Measurements from ENCODE around the gene REM2.

REM2 gene

DNA sequence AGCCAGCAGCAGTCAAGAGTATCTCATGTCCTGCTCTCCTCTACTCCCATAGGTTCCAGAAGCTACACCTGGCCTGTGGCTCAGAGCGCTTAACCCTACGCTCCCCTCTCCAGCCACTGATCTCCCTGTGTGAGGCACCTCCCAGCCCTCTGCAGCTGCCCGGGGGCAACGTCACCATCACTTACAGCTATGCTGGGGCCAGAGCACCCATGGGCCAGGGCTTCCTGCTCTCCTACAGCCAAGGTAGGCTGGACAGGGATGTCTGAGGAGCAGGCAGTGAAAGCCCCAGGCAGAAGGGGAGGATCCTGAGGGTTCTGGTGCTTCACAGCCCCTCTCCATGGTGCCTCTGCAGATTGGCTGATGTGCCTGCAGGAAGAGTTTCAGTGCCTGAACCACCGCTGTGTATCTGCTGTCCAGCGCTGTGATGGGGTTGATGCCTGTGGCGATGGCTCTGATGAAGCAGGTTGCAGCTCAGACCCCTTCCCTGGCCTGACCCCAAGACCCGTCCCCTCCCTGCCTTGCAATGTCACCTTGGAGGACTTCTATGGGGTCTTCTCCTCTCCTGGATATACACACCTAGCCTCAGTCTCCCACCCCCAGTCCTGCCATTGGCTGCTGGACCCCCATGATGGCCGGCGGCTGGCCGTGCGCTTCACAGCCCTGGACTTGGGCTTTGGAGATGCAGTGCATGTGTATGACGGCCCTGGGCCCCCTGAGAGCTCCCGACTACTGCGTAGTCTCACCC, 7.8 kb upstream of the REM2 start:
- DNase-seq, result no peak

DNA sequence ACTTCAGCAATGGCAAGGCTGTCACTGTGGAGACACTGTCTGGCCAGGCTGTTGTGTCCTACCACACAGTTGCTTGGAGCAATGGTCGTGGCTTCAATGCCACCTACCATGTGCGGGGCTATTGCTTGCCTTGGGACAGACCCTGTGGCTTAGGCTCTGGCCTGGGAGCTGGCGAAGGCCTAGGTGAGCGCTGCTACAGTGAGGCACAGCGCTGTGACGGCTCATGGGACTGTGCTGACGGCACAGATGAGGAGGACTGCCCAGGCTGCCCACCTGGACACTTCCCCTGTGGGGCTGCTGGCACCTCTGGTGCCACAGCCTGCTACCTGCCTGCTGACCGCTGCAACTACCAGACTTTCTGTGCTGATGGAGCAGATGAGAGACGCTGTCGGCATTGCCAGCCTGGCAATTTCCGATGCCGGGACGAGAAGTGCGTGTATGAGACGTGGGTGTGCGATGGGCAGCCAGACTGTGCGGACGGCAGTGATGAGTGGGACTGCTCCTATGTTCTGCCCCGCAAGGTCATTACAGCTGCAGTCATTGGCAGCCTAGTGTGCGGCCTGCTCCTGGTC, 7.2 kb upstream of the REM2 start:
- no peak for DNase-seq

DNA sequence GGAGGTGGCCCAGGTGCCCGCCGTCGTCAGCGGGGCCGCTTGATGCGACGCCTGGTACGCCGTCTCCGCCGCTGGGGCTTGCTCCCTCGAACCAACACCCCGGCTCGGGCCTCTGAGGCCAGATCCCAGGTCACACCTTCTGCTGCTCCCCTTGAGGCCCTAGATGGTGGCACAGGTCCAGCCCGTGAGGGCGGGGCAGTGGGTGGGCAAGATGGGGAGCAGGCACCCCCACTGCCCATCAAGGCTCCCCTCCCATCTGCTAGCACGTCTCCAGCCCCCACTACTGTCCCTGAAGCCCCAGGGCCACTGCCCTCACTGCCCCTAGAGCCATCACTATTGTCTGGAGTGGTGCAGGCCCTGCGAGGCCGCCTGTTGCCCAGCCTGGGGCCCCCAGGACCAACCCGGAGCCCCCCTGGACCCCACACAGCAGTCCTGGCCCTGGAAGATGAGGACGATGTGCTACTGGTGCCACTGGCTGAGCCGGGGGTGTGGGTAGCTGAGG, 6.0 kb upstream of the REM2 start:
- no peak for DNase-seq

DNA sequence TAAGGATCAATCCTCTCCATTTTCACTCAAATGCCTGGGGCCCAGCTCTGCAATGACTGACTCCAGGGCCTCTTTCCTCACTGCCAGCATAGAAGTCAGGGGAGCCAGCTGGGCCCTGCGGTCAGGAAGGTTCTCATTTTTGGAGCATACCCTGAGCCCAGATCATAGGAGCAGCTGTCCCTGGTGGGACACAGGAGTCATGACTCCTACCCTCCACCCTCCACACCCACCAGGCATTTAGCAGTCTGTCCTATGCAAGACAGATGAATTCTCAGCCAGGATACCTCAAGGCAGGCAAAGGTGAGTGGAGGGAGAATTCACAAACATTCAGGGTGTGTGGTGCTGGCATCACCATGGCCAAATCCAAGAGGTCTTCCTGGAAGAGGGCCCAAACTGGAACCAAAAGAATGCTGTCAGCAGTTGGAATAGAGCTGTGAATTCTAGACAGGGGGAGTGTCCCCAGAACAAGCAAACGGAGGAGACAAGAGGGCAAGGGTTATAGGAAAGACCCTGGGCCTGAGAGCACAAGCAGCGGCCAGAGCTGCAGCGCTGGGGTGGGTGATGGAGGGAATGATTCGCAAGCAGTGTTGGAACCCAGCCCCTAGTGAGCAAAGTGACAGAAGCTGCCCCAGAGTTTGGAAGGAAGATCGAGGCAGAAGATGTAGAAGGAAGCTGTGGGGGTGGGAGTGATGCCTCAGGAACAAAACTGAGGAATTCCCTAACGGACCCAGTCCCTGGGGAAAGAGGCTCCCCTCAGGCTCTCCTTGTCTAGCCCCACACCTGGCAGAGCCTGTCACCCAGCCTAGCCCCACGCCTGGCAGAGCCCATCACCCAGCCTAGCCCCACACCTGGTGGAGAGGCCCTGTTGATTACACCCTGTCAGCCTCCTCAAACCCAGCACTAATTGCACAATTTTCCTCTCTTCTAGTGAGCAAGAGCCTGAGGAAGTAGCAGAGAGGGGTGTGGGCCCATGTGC, 4.5 kb upstream of the REM2 start:
- no peak for DNase-seq

DNA sequence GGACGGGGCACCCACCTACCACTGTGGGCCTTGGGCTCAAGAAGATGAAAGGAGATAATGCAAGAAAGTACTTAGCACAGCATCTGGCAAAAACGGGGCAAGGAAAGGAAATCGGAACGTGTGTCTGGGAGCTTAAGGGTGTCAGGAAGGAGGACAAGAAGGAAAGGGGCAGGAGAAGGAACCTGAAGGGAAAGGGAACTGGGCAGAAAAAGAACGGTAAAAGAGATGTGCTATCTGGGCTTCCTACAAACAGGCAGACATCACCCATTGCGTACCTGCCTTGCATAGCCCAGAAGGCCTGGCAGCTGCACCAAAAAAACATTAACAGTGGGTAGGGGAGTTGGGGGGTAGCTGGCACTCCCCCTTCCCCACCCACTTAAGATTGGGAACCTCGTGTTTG, 958 bp upstream of the REM2 start:
- DNase-seq, result no peak

DNA sequence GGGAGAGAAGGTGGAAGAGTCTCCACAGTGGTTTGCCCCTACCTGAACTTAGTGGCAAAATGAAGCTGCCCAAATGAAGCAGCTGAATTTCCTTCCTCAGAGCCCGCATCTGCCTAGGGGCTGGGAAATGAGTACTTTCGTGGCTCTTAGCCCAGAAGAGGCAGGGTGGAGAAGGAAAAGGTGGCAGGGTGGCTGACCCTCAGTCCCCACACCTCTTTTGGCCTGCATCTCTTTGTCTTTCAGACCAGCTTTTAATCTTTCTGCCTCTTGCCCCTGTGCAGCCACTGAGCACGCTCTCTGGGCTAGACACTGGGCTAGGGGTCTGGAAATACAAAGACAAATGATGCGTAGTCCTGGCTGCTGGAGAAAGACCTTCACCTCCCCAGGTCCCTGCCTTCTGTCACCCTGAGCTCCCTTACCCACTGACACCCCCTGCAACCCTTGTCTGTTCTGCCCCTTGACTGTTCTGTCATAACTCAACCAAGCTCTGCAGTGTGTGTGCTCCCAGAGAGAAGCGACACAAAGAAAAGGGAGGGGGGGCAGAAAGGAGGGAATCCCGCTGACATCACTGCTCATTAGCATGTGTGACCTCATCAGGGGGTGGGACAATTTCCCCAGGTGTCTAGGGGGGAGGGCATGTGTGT, 371 bp upstream of the REM2 start:
- peak; percentile 38 for DNase-seq

DNA sequence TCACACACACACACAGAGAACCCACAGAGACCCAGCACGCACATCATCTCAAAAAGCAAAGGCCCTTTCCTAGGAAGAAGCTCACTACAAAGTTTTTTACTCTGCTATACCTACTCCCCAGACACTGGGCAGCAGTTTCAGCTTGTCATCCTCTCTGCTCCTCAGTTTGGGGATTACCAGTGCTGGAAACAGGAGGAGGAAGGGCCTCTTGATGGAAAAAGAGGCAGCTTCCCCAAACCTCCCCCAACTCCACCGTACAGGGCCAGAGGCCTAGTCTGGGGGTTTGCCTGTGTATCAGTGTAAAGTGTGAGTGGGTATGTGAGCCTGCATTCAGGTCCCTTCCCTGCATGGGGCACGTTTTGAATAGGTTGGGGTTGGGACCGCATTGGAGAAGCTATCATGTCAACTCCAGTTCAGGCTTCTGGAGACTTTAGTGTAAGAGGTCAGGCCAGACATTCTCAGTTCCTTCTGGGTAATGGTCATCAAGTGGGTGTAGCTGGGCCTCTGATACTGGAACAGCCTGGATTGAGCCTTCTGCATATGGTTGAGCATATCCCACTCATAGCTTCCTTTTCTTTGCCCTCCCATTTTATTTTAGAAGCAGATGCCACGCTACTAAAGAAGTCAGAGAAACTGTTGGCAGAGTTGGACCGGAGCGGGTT, 1.2 kb downstream of the REM2 start:
- no peak for DNase-seq

DNA sequence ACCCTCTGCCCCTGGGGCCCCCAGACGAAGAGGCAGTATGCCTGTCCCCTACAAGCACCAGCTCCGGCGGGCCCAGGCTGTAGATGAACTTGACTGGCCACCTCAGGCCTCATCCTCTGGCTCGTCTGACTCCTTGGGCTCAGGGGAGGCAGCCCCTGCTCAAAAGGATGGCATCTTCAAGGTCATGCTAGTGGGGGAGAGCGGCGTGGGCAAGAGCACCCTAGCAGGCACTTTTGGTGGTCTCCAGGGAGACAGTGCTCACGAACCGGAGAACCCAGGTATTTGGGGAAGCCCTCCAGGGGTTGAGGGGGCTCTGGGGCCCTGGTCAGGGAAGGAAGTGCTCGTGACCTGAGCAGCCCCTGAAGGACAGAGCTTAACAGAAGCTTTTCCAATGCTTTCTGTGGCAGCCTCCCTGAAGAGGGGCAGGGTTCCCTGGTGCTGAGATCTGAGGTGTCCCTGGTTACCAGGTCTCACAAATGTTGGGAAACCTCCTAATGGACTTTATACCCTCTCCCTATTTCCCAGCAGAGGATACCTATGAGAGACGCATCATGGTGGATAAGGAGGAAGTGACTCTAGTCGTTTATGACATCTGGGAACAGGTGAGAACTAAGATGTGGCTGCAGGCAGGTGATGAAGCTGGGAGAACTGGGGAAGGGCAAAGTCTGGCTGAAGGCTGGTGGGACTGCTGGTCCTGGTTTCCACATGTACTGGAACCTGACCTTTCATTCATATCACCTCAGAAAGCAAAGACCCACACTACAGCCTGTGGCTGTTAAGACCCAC, 1.9 kb downstream of the REM2 start:
- DNase-seq, result no peak

DNA sequence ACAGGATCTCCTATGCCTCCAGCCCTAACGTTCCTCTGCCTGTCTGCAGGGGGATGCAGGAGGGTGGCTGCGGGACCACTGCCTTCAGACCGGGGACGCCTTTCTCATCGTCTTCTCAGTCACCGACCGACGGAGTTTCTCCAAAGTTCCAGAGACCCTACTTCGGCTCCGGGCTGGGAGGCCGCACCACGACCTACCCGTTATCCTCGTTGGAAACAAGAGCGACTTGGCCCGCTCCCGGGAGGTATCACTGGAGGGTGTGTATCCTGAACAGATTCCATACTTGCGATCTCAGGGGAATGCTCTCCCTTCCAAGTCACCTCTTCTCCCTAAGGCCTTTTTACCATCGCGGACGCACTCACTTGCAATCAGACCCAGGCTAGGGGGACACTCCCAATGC, 3.0 kb downstream of the REM2 start:
- no peak for DNase-seq

DNA sequence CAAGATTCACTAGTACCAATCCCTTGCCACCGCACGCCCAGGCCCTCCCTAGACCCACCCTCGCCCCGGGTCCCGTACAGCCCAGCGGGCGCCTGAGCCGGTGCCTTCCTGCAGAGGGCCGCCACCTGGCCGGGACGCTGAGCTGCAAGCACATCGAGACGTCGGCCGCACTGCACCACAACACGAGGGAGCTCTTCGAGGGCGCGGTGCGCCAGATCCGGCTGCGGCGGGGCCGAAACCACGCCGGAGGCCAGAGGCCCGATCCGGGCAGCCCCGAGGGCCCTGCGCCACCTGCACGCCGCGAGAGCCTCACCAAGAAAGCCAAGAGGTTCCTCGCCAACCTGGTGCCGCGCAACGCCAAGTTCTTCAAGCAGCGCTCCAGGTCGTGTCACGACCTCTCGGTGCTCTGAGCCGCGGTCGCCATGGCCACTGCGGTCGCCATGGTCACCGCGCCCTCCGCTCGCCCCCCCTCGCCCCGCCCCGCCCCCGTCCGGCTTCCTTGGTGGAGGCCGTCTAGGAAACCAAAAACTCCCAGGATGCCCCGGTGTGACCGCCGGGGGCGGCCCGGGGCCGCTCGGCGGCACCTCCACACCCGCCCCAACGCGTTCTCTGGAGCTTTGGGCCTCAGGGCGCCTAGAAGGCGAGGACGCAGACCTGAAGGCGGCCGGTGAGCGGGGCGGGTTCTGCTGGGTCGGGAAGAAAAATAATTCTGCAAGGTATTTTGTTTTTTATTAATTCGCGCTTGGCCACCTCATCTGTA, 3.7 kb downstream of the REM2 start:
- DNase-seq, result peak; percentile 66

DNA sequence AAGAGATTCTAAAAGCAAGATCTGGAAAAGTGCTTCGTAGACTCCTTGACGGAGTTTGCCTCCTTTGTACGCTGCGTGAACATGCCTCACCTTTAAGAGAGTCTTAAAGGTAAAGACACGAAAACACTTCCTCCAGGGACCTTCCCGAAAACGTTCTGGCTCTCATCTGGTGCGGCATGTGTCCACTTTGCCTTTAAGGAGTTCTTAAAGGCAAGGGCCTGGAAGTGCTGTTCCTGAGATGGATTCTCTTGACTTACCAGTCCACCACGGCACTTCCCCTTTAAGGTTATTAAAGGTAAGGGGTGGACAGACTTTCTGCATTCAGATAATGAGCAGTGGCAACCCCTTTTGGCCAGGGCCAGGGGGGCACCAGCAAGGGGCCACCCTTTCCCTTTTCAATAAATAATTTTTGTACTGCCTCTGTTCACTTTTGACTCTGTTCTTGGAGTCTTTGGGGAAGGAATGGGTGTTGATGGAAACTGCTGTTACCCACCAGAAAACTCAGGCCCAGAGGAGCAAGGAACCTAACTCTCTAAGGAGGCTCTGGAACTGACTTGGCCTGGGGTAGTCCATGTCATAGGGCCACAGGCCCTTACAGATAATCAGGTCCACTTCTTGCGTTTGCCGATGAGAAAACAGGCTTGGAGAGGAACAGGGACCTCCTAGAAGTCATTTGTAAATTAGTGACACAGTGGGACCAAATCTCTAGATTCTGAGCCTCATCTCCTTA, 4.4 kb downstream of the REM2 start:
- DNase-seq, result peak; percentile 85

DNA sequence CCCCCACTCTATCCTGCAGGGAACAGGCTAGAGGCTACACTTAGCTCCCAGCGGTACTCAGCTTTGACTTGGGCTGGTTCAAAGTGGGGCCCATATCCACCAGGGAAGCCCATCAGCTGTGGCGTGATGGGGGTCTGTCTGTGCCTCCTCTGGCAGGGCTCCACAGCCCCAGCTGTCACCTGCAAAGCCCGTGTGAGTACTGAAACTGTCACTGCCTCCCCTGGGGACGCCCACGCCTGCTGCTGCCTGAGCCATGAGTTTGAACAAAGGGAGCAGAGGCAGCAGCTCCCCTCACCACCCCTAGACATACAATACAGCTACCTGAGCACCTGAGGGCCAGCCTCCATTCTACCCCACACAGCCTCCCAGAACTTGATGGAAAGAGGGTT, 5.0 kb downstream of the REM2 start:
- DNase-seq, result no peak

DNA sequence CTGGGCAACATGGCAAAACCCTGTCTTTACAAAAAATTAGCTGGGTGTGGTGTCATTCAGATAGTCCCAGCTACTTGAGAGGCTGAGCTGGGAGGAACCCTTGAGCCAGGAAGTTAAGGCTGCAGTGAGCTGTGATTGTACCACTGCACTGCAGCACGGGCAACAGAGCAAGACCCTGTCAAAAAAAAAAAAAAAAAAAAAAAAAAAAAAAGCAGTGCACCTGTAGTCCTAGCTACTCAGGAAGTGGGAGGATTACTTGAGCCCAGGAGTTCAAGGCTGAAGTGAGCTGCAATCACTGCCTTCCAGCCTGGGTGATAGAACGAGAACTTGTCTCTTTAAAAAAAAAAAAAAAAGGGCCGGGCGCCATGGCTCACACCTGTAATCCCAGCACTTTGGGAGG, 5.6 kb downstream of the REM2 start:
- no peak for DNase-seq

DNA sequence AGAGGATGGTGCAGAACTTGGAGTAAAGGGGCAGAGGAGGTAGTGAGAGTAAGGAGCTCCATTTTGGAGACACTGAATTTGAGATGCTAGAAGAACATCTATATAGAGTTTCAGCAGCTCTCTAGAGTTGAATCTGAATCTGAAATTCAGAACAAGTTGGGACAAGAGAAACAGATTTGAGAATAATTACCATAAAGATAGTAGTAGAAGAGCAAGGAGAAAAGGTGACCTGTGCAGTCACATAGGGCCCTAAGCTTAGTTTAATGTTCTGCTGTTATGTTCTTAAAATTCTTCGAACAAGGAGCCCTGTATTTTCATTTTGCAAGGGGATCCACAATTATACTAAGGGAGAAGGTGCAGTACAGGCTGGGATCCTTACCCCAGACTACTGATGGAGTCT, 7.4 kb downstream of the REM2 start:
- DNase-seq, result no peak

DNA sequence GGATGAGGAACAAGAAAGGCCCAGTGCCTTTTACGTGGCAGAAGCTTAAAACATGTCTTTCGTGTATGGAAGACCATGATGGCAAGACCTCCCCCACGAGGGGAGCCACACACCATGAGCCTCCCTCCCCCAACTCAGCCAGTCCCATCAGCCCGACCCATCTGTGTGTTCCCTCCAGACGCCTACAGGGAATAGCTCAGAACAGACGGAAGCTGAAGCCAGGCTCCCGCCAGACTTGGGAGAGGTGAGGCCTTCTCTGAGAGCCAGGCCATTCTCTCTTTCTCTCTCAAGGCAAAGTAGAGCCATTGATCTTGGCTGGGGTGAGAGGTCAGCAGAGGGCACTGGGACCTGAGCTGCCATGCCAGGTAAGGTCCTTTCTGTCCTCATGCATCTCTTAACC, 9.5 kb downstream of the REM2 start:
- no peak for DNase-seq

DNA sequence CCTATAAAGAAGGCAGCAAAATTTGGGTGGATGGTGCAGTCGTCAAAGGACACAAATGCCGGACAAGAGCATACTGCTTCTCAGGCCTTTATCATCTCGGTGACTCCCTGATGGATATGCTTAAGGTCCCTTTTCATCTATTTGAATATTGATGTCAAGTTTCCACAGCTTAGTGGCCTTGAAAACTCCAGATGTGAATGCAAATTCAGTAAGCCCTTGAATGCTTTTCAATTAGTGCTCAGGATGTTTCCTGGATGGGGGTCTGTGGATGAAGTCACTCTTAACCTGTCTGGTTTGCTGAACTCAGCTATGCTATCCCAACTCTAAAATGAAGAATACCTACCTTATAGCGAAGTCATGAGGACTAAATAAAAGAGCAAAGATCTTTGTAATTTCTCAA, 10.7 kb downstream of the REM2 start:
- no peak for DNase-seq

DNA sequence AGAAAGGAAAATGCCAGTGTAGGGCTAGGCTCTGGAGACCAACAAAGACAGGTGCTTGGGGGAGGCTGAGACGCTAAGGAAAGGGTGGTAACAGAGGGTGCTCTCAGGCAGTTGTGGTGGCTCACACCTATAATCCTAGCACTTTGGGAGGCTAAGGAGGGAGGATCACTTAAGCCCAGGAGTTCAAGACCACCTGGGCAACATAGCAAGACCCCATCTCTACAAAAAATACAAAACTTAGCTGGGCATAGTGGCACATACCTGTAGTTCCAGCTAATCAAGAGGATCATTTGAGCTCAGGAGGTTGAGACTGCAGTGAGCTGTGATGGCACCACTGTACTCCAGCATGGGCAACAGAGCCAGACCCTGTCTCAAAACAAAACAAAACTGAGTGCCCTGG, 12.4 kb downstream of the REM2 start:
- no peak for DNase-seq

DNA sequence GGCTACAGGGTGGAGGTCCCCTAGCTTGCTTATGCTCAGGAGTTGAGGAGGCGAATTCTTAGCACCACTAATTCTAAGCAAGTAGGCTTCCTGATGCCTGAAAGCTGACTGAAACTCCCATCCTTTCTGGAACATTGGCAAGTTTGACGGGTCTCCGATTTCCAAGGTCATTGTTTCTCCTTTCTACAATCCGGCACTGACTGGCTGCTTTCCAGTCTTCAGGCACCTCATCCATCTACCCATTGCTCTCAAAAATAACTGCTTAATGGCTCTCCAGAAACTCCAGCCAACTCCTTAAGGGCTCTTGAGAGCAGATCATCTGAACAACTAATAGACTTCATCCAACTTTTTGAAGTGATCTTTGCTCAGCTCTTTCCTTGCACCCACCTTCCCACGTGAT, 13.3 kb downstream of the REM2 start:
- DNase-seq, result no peak

DNA sequence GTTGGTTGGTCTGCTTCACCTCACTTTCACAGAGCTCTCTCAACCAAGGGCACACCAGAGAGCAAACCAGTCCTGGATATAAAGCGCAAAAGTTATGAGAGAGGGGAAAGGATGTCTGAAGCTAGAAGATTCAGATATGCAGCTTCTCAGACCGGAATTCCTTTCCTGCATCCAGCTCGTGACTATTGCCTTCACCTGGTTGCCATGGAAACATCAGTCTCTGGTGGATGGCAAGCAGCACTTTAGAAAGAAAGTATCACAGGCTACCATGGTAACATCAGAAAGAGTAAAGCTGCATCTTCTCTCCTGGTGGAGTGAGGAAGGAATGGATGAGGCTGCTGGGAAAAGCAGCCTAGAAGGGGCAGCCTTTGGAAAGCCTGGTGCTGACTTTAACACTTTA, 13.7 kb downstream of the REM2 start:
- DNase-seq, result no peak

DNA sequence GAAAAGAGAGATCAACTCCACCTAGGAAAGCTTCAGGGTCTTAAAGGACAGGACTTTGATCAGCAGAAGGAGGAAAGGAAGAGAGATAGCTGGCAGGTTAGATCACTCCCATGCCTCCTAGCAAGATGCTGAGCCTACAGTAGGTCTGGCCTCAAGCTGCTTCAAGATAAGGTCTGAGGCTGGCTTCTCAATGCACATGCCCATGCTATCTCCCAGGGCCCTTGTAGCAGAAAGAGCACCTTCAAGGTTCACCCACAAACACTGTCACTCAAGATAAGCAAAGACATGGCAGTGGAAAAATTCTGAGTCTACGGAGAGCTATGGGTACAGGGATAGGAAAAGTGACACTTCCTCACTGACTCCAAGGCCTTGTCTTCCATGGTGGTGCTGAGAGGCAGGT, 14.3 kb downstream of the REM2 start:
- no peak for DNase-seq

Measured in fibroblast of skin of back (primary cell).